NCI-H526 treated with DMSO at 0.1 percent for 48 hours (cell line): Measurements from ENCODE around the gene COBL.

Experiments used
- DNase-seq: peaks from one replicate; lab custom pipeline; 2025; lab: John Stamatoyannopoulos, UW

Gene COBL

DNA sequence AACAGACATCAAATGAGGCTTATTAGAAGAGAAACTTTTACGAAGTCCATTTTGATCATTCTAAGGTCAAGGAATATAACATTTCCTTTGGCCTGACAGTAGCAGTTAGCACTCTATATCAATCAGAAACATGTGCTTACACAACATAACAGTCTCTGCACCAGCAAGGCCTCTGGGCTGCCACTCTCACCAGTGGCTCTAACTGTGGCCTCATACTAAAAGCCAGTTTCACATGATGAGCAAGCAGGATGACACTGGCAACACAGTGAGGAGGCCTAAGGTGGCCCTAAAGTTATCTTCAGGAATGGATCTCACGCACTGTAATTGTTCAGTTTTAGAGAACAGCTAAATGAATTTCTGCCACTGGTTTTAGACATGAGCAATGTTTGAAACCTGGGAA lies 126.8 kb downstream of the COBL start:
- no peak for DNase-seq

DNA sequence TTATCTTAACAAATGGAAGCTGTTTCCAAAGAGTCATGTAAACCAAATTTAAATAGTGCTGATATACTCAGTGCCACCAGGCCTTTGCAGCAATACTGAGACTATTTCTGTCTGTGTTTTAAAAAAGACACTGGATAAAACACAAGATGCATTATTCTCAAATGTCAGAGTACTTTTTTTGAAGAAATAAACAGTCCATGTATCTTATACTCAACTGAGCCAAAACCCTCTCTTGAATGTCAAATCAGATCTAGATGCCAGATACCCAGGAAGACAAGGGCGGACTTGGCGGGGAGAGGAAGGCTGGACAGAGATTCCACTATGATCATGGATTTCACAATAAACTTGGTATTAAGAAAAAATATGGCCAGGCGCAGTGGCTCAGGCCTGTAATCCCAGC lies 127.6 kb downstream of the COBL start:
- DNase-seq: no peak

DNA sequence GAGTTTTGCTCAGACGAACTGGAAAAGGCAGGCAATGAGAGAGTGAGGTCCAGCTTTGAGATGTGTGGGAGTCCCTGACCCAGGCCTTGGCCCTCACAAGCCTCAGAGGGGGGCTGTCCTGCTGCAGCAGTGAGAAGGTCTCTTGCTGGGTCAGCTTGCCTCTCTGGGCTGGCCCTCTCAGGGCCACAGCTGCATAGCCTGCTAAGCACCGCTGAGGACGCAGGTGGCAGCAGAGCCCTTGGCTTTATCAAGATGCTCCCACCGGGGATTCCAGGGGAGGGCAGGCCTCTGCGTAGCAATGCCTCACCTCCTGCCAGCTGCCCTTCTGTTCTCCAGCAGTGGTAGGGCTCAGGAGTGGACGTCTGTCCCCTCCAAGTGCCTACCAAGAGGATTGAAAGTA lies 128.7 kb downstream of the COBL start:
- DNase-seq: no peak

DNA sequence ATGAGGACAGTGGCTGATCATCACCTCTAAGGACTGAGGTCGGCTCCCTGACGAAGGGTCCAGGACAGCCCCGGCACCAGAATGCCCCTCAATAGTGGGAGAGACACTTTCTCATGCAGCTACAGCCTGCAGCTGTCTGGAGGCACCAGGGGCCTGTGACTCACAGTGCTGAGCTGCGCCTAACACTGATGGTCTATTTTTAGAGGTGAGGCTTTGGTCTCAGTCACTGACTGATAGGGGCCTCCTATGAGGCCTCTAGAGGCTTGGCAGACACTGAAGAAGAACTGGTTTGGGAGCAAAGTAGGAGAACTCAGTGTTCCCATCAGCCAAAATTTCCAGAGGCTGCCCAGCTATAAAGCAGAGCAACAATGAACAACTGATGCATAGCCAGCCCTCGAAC lies 130.1 kb downstream of the COBL start:
- DNase-seq: no peak

DNA sequence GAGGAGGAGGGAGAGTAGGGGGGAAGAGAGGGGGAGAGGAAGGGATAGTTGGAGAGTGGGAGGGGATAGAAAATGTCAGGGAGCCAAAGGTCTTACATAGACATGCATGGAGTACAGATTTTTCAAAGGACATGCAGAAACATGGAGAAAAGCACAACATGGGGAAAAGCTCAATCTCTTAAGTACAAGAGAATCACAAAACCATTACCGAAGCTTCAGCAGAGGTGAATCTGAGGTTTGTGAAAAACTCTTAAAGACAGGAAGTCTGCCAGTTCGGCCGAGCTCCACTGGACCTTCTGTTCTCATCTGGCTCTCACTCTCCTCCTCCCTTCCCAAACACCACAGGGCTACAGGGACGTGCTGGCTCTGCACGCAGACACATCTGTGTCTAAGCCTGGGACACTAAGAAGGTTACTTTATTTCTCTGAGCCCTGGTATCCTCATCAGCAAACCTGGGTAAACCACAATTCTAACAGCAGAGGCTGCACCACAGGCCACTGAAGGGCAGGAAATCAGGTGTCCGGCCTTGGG lies 133.9 kb downstream of the COBL start:
- no peak for DNase-seq

DNA sequence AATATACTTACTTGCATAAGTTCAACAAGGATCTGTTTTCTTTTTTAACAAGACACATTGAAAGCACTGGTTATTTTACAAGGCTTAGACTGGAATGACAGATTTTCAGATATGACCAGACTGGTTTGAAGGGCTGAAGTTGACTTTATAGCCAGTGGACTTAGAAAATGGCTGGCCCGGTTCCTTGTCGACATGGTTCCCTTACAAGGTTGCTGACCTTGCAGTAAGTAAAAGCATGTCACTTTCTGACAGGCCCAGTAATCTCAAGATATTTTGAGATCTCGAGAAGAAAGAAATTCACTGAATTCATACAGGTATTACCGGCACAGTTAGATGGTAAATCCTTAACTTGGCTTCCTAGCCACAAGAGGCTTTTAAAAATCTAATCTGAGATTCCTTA lies 136.5 kb downstream of the COBL start:
- no peak for DNase-seq

DNA sequence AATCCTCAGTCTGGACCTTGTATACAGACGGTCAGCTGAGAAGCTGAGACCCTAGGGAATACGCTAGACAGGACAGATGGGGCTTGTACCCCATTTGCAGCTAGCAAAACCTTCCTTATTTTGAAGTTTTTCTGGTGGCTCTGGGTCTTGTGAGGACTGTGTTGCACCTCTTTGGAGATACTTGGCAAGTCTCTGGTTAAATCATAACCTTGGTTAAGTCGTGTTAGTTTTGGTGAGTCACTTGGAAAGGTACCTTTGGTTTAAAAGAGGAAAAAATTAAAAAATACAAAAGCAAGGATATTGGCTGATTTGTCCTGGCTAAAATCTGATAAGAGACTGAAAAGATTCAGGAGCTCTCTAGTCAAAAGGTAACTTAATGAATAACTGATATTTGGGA lies 140.6 kb downstream of the COBL start:
- no peak for DNase-seq

DNA sequence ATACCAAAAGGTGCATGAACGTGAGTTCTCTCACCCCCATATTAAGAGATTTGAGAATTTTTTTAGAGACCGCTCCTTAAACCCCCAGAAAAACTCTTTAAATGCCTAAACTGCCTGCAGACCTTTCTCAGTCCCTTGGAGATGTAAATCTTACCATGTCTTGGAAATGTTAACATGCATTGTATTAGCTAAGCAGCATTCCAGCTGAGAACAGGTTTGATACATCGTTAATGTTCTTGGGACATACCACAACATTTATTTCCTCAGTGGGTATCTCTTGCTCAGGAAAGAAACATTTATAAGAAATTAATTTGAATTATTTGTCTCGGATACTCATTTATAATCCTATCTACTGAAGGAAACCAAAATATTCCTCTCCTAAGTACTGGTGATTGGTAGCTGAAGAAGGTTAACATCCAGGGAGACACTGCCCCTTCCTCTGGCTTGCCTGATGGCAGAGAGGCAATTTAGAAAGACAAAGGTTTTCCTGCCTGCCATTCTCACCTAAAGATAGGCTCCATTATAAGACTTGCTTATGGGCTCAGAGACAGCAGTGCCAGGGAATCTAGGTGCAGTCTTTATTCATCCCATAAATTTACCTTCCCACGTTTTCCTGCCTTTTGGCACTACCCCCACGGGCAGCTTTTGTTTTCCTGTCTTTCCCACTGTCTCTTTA lies 141.2 kb downstream of the COBL start:
- DNase-seq: no peak

DNA sequence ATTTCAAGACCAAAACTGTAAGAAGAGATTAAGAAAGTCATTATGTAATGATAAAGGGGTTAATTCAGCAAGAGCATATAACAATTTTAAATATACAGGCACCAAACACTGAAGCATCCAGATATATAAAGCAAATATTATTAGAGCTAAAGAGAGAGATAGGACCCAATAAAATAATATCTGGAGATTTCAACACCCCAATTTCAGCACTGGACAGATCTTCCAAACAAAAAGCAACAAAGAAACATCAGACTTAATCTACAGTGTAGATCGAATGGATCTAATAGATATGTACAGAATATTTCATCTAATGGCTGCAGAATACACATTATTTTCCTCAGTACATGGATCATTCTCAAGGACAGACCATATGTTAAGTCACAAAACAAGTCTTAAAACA lies 151.3 kb downstream of the COBL start:
- DNase-seq: no peak

DNA sequence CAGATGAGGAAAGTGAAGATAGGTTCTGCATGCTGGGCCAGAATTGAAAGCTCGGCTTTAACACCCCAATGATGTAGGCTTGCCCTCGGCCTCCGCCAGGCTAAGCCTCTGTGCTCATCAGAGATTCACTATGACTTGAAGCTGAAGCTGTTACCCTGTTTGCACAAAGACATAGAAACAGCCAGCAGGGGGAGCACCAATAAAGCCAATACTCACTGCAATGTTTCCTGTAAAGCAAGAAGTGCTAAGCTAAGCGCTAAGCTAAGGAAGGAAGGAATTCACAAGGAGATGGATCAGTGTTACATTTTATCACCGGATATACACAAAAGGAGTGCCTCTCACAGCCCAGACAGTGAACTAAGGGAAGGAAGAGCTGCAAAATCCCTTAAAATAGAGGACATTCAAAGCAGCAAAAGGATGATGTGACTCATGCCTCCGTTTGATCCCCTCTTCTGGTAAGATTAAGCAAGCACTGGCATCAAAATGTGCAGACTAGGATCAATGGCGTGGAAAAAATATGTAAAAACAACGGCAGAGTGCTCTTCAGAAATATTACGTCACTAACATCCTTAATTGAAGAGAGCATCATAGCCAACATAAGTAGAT lies 153.8 kb downstream of the COBL start:
- peak; percentile 80 for DNase-seq

DNA sequence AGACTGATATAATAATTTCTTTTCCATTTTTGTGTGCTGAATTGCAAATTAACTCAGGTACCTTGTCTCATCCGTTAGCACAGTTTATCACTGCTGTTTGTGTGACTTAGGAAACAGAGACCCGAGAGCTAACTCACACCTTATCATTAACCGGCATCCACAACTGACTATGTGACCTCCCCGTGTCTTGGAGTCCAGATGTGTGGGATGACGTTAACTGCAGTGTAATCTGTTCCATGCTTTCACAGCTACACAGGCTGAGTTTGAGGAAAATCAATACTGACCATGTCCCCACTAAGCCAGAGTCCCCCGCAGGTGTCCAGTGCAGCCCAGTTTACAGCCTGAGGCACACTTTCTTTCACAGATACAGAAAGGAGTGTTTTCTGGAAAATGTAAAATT lies 154.7 kb downstream of the COBL start:
- no peak for DNase-seq

DNA sequence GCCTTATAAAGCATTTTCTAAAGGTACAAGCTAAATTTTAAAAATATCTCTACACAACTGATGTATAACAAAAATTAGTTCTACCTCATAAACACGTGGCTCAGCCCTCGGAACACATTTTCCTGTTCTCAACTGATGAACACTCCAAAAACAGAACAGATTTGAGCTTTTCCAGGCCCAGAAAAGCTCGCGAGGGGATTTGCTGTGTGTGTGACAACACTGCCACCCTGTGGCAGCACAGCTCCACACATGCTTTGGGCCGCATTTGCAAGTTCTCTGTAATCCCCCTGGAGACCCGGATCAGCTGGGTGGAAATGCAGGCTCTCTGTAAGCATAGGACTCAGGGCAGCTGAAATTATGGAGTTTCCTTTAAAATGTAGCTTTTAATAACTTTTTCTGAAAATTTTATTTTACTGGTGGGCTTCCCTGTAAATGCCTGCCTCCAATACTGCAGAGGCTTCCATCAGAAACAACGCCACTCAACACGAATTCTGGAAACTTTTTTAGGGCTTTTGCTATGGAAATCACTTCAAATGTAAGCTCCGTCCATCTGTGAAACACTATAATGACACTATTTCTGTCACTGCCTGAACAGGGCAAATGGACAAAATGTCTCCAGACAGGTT lies 155.5 kb downstream of the COBL start:
- peak; percentile 16 for DNase-seq

DNA sequence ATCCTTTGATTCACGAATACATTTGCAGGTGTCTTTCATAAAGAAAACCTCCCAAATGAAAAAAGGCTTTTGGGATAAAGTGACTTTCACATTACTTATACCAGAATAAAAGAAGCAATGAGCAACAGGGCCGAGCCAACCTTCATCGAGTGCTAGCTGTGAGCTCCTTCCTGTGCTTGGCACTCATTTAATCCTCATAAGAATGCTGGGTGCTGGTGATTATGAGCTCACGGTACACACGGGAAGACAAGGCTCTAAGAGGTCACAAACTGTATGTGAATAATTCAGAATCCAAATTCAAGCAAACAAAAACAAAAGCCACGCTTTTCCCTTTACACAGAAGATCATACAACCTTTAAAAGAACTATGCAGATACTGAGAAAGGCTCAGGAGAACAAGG lies 156.2 kb downstream of the COBL start:
- DNase-seq: no peak

DNA sequence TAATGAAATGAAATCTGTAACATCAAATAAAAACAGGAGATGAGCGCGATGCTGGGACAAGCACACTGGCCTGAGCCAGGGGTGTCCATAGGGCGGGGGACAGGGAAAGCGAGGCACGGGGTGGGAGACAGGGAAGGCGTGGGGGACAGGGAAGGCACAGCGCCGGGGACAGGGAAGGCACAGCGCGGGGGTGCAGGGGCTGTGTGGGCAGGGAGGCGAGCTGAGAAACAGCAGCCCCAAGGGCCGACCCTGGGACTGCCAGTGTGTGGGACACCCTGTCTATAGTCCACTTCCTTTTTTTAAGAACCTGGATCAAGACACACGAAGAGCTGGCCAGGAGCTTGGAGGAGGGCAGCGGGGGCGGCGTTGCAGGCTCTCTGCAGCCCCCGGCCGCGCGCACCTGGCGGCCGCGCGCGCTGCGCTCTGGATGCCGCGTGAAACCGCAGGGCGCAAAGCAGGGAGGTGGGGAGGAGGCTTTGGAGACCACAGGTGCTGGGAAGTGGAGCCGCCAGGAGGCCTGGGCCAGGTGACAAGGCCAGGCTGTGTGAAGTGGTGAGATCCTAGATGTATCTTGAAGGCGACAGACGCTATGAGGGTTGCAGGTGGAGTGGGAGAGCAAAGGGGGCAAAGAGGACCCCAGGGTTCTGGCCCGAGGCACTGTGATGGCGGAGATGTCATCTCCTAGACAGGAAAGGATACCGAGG lies 157.7 kb downstream of the COBL start:
- DNase-seq: no peak

DNA sequence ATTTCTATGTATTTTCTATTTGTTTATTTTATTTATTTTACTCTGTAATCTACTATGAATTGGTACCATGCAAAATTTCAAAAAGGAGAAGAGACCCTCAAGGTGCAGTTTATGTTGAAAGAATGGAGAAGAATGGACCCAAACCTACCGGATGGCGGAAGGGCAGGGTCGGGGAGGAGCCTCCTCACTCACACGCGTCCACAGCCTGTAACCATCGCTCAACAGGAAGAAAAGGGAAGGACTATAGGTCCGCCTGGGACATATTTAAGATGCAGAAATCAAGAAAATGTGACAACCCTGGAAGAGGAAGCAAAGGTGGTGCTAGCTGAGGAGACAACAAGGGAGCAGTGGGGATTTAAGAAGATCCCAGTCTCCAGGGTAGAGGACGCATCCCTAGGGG lies 158.4 kb downstream of the COBL start:
- DNase-seq: no peak

DNA sequence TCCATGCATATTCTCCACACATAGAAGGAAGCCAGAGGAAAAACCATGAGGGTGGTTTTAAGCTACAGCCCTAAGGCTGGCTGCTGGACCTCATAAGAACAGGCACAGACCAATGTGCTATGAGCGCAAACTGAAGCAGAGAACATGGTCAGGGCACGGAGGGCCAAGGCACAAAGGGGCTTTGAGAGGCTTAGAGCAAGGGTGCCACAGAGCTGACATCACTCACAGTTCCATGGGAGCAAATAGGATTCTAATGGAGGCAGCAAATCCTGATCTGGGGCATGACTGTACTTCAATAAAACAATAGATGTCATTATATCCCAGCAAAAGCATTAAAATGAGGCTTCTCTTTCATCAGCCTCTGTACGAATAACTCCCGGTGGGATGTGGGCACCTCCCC lies 162.4 kb downstream of the COBL start:
- DNase-seq: no peak

DNA sequence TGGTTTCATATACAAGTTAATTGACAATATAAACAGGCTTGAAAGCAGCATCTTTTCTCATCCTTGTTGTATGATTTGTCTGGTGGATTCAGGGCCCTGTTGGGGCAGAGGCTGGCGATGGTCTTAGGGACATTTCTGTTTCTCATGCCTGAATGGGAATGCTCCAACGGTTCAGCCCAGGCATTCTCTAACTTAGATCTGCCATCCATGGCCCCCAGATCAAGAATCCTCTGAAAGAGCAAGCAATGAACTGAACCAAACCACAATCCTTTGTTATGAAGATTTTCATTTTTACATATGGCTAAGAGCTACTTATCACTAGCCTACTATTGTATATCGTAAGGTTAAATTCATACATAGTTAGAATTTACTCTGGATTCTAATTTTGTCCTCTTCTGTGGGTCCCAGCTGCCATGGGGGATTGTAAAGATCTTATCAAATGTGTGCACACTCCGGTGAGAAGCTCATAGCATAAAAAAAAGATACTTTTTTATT lies 163.9 kb downstream of the COBL start:
- no peak for DNase-seq

DNA sequence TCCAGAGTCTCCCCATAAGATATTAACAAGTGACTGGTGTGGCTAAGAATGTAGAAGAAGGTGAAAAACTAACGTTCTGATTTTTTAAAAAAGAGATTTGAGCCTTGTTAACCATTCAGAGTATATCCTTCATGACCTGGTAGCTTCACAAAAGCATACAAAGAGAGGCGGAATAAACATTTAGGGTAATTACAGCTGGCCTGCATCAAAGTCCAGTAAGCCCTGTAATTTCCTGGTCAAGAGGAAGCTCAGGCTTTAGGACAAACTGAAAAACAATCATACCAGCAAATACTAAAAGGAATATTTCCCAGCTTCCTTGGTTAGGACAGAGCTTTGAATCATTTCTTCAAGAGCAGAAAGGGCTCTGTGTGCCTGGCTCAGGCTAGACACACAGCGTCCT lies 165.2 kb downstream of the COBL start:
- no peak for DNase-seq

DNA sequence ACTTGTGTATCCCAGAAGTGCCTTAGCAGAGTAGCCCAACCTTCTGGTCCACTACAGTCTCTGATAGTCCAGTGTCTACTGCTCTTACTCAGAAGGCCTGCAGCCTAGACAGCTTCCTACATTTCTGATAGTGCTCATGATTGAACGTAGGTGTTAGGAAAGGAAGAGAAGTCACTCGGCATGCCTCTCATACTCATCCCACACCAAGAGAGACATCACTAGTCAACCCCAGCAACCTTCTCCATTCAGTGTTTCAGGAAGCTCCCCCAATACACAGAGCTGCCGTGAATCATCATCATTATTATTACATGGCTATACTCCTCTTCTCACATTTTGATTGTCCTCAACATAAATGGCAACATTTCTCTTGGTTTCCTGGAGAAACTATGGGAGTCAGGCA lies 166.4 kb downstream of the COBL start:
- DNase-seq: no peak

DNA sequence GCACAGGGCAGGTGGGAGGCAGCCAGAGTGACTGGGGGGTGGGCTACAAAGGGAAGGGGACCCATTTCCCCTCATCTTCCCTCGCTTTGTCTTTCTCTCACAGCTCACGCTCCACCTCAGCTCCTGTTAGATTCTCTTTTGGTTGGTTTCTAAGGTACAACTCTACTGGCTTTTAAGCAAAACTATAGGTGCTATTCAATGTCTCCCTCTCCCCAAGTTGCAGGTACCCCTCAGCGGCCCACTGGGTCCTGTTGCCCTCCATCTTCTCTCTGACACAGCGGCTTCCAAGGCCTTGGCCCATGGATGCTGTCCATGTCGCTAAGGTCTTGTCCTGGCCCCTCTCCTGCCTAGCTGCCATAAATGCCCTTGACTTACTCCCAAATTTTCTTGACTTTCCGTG lies 168.4 kb downstream of the COBL start:
- no peak for DNase-seq

DNA sequence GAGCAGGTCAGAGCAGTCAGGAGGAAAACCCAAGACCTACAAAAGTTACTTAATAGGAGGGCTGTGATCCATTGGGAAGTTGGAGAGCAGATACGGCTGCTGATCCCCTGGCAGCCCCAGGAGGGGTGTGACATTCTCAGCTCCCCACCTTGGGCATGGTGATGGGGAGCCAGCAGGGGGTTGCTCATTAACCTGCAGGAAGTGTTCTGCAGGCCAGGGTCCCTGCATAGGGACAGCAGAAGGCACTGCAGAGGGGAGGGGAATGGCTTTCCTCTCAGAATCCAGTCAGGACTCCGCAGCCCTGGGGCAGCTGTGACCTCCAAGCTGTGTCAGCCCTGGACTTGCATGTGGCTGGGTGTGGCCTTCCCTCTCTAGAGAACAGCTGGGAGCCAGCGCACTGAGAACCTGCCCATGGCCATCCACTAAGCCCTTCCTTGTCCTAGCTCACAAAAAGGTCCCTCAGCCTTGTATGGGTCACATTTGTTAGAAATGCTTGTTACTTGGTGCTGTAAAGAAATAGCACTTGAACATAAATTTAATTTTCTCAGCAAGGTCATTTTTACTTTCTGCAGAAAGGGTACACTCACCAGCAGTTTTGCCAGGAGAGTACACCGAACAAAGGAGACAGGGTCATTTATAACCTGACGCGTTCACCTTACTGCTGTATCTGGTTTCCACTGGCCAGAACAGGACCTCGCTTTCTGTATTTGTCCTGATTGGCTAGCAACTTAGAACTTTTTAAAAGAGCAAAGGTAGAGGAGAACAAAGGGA lies 169.6 kb downstream of the COBL start:
- no peak for DNase-seq

DNA sequence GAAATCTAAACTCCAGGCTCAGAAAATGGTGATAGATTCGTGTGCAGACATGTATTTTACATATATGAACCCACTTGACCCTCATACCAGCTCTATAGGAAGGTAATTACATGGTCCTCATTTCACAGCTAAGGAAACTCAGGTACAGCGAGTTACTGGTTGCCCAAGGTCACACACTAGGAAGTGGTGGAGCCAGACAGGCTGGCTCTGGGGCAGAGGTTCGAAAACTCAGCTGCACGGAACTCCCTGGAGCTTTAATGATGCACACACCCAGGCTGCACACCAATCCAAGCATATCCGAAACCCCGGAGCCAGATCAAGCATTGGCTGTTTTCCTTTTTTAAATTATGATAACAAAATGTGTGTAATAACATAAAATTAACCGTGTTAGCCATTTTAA lies 172.4 kb downstream of the COBL start:
- no peak for DNase-seq
